Measurements from ENCODE around the gene COL20A1.
"Not testable (repeated sequence)": the region's sequence is repeated elsewhere in the genome, so short reads cannot be mapped to it uniquely, and the experiment has no call there.

COL20A1 gene

DNA sequence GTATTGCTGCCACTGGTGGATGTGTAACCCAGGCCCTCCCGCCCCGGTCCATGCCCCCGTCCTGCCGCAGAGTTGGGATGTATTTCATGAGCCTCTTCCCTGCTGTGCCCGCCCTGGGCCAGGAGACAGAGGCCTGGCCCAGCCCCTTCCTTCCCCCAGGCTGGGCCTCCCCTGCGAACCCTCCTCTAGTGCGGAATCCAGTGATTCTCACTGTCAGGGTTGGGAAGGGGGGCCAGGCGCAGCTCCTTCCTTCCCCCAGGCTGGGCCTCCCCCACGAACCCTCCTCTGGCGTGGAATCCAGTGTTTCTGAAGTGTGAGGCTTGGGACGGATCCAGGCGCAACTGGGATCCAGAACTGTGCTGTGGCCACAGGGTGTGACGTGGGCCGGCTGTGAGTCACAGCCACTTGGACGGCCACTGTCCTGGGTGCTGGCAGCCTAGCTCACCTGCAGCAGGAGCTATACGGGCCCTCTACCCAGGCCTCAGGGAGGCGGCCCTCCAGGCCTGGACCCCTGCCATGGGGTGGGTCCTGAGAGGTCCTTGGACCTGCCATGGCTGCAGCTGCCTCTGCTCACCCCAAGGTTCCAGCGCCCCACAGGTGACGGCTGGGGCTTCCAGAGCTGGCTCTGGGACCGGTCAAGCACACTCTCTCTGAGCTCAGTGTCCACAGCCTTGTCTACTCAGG is 28.3 kb downstream of the COL20A1 start:
- no peak for DNase-seq

DNA sequence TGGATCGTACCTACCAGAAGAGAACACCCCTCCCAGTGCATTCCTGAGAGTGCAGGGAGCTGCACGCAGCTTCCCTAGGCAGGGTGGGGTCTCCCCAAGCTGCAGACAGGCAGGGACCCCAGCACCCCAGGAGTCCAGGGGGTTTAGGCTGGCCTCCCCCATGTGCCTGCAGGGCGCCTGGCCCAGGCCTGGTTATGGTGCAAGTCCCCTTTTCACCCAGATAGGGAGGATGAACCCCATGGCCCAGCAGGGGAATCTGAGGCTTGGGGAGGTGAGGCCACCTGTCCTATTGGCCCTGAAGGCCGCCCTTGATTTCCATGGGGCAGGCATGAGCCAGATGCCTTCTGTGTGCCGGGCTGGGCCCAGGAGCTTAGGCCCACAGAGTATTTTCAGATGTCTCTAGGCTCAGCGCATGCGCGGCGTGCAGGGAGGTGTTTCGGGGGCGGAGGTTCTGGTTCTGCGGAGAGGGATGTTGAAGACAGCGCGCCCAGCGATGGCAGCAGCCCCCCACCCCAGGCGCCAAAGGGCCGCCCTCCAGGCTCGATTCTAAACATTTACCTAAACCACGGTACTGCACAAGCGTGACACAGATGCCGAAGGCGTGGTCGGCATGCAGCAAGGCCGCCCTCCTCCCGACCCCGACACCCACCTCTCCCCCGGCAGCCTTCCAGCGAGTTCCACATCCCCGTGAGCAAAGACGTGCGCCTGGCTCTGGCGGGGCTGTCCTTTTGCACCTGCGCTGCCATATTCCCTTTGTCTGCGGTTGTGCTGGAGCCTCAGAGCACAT is 29.4 kb downstream of the COL20A1 start:
- DNase-seq = no peak

DNA sequence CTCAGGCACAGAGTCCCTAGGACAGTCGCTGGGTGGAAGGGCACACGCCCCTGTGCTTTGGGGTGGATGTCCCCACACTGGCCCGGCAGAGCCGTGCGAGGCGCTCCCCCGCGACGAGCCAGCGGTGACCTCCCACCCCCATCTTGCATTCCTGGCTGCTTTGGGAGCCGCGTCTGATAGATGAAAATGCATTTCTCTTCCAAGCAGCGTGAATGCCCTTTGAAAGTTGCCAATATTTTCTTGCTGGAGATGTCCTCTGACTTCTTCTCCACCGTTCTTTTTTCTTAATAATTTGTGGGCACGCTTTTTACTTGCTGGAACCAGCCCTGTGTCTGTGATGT is 29.9 kb downstream of the COL20A1 start:
- no peak for DNase-seq

DNA sequence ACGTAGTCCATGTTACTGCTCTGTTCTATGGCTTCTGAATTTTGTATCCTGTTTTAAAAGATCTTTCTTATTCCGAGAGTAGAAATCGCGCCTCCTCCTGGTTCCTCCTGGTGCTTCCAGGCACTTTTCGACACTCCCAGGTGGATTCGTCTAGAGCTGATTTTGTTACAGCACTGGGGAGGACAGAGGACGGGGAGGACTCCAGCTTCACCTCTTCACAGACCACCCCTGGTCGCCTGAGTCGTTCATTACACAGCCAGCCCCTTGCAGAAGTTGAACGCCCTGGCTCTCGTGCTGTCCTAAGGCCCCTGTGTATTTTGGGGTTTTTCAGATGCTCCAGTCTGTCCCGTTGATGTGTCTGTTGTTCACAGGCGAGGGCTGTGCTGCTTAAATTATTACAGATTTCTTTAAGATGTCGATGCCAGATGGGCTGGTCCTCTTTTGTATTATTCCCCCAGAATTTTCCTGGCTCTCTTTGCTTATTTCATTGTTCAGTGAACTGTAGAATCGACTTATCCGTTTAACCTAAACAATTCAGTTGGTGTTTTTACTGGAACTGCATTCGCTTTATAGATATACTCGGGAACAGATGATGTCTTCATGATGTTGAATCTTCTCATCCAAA is 30.5 kb downstream of the COL20A1 start:
- no peak for DNase-seq

DNA sequence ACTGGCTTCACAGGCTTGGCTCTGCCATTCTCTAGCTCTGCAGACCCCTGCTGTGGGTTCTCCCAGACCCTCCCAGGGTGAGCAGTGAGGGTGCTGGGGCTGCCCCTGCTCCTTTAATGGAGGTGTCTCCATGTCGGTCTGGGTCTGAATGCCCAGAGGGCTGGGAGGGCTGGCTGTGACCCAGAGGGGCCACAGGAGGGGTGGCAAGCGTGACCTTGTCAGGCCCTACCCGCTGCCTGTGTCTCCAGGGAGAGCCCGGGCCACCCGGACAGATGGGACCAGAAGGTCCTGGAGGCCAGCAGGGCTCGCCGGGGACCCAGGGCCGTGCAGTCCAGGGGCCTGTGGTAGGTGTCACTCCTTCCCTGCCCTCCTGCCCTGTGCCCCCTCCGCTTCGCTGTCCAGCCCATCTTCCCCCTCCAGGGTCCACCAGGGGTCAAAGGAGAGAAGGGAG is 32.1 kb downstream of the COL20A1 start:
- DNase-seq = no peak

DNA sequence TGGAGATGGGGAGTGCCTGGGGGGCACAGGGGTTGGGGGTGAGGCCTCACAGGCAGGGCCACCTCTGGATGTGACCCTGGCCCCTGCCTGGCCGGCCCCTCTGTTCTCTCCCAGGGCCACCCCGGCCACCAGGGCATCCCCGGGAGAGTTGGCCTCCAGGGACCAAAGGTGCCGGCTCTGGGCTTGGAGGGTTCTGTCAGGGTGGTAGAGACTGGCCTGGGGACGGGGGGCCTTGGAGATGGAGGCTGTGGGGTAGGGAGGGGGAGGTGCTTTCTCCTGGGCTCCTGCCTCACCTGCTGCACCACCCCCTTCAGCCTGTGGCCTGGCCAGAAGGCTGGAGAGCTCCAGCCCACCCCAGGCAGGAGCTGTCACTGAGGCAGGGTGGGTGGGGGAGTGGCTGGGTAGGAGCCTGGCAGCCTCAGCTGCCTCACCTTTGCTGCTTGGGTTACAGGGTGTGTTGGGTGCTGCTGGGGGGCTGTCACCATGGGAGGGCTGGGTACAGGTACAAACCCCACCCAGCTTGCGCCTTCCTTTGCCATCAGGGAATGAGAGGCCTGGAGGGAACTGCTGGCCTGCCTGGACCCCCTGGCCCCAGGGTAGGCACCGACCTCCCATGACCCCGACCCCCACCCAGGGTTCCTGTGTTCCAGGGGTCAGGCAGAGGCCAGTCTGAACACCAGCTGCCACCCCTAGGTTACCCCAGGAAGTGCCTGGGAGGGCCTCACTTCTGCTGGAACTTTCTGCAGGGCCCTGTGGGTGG is 32.7 kb downstream of the COL20A1 start:
- no peak for DNase-seq

DNA sequence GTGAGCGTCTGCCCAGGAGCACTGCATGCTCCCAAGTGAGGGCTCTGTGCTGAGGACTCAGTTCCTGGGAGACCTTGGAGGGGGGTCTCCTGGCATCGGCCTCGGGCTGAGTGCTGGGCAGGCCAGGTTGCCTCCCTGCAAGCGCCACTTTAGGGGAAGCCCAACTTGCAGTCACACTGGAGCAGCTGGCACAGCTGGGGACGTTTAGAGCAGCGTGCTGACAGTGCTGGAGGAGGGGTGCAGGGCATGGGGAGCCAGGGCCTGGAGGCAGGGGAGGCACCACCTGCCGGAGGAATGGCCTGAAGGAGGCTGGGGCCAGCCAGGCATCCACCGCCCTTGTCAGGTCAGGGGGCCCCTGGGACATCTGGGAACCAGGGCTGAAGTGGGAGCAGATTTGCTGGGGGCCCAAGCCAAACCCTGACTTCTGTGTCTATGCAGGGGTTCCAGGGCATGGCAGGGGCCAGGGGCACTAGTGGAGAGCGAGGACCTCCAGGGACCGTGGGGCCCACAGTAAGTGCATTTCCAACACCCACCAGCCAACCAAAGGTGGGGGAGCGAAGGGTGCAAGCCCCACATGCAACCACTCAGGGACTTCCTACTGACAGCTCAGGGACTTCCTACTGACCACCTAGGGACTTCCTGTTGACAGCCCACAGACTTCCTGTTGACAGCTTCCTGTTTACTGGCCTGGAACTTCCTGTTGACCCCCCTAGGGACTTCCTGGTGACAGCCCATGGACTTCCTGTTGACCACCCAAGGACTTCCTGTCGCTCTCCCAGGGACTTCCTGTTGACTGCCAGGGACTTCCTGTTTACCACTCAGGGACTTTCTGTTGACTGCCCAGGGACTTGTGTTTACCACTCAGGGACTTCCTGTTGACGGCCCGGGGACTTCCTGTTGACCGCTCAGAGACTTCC is 33.6 kb downstream of the COL20A1 start:
- DNase-seq = peak in 1 of 2 donors; percentile 20

DNA sequence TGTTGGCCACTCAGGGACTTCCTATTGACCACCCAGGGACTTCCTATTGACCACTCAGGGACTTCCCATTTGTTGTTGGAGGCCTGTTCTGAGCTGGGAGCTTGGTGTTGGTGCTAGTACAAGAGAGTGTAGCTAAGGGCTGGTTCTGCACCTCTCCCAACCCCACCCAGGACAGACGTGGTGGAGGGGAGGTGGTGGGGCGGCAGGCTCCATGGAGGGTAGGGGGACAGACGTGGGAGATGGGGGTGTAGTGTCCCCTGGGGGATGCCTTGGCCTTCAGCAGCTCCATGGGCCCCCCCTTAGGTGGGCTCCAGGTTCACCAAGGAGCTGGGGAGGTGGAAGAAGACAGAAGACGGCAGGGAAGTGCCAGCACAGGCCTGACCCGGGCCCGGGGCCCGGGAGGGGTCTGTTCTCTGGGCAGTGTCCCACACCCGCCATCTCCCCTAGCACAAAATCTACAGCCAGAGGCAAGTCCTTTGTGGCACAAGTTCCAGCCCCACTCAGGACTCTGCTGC is 34.3 kb downstream of the COL20A1 start:
- no peak for DNase-seq

DNA sequence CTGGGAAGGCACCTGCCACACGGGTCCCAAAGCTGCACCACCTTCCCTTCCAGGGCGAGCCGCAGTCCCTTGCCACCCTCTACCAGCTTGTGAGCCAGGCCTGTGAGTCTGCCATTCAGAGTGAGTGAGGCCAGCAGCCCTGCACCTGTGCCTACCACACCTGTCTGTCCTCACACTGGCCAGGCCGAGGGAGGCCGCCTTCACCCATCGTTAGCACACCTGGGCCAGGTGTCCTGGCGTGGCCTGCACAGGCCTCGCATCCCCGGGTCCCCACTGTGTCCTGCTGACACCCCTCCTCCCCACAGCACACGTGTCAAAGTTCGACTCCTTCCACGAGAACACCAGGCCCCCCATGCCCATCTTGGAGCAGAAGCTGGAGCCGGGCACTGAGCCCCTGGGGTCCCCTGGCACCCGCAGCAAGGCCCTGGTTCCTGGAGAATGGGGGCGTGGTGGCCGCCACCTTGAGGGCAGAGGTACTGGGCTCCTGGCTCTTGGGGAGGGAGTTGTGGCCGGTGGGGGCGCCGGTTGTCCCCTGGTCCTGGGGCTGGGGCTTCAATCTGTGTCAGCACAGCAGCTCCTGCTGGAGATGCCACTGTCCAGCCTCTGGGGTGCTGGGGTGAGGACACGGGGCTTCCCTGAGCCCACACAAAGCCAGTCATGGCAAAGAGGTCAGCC is 35.2 kb downstream of the COL20A1 start:
- DNase-seq = no peak

DNA sequence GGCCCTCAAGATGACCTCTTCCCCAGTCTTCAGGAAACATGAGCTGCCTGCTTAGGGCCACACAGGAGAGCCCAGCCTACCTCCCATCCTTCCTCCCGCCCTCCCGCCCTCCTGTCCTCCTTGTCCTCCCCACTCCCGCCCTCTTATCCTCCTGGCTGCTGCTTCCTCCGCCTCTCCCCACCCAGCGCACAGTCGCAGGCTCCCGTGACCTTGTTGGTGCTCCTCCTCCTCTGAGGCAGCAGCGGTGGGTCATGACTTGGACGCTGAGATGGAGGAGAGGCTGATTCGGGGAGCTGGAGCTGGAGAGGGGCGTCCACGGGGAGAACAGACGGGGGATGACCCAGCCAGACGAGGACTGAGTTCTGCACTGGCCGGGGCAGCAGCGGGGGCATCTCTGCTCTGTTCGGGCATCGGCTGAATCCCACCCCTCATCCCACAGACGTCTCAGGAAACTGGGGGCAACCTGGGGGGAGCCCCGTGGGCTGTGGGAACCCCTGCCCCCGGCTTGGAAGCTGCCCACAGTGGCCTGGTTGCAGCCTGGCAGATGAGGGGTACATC is 35.8 kb downstream of the COL20A1 start:
- DNase-seq = no peak

DNA sequence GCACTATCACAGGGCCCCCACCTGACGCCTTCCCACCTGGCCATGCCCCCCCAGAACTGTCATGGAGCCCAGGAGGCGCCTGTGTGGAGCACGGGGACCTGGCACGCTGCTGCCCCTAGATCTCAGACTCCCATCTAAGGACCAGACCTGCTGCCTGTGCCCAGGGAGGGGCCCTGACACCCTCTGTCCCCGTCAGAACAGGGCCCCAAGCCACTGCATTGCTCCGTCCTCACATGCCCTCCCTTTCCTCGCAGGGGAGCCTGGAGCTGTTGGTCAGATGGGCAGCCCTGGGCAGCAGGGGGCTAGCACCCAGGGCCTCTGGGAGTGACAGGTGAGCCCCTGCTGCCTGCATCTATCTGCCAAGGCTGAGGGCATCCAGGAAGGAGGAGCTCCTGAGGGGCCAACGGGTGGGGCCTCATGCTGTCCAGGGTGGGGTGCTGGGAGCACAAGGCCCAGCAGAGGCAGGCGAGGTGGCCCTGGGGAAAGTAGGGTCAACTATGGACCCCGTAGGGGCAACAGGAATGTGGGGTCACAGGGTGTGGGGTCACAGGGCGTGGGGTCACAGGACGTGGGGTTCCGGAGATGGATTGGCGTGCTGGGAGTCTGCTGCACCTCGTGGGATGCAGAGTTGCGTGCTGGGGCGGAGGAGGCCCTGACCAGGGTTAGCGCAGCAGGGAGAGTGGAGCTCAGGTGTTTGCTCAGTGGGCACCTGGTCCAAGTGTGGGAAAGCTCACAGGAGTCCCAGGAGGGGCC is 36.5 kb downstream of the COL20A1 start:
- DNase-seq = no peak

DNA sequence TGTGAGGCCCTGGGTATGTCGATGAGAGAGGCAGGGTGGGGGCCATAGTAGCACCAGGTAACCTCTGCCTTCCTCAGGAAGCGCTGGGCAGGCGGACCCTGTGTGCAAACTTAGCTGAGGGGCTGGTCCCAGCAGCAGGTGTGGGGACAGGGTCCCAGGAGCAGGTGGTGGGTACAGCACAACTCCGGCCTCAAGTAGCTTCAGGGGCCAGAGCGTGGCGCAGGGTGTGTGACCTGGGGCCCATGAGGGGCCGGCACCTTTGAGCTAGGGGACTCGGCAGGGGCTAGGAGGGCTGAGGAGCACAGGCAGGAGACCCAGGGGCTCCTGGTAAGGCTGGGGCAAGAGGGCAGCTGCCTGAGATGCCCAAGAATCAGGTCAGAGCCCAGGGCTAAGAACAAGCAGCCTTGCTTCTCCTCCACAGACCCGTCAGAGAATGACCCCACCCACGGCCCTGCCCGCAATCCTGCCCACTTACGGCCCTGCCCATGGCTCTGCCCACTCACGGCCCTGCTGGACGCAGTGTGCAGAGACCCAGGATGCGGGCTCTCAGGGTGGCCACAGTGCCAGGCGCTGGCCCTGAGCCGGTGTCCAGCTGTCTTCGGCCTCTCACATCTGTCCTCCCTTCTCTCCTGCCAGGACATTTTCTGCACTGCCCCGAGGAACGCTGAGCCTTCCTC is 37.2 kb downstream of the COL20A1 start:
- DNase-seq = no peak

DNA sequence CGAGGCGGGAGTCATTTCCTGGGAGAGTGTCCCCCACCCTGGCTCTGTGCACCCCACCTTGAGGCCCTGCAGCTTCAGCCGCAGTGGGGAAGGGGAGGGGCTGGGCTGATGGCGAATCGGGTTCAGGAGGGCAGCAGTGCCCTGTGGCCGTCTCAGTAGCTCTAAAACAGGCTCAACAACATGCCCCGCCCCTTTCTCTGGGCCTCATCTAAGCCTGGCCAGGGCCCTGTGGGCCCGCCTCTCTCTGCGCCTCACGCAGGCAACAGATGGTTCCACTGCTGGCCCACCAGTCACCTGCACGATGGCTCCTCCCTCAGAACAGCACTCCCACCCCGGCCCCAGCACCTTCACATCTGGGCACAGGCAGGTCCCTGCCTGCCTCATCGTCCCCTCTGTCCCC is 38.0 kb downstream of the COL20A1 start:
- no peak for DNase-seq

DNA sequence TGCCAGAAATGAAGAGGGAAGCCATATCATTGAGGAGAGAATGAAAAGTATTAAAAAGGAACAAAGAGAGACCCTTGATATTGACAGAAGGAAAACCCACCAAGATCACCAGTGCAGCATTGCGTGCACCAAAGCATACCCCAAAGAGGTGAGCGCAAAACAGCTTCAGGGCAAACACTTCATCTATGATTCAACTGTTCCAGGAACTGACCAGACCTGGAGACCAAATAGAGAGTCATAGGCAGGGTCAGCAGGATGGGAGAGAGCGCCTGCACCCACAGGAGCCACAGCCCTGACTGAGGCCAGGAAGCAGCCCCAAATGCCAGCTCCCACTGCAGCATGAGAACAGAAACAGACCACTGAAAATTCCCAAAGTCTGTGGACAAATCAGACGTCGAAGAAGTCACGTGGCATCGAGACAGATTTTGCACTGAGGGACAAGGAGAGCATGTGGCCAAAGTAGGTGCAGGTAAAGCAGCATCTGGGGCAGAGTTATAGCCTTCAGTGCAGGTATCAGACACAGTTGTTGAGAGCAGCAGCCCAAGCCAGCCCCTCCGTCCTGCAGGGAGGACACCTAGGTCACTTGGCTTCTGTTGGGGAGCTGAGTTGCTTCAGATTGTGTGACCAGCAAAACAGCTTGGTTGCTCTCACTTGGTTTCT is 38.9 kb downstream of the COL20A1 start:
- DNase-seq = no peak

DNA sequence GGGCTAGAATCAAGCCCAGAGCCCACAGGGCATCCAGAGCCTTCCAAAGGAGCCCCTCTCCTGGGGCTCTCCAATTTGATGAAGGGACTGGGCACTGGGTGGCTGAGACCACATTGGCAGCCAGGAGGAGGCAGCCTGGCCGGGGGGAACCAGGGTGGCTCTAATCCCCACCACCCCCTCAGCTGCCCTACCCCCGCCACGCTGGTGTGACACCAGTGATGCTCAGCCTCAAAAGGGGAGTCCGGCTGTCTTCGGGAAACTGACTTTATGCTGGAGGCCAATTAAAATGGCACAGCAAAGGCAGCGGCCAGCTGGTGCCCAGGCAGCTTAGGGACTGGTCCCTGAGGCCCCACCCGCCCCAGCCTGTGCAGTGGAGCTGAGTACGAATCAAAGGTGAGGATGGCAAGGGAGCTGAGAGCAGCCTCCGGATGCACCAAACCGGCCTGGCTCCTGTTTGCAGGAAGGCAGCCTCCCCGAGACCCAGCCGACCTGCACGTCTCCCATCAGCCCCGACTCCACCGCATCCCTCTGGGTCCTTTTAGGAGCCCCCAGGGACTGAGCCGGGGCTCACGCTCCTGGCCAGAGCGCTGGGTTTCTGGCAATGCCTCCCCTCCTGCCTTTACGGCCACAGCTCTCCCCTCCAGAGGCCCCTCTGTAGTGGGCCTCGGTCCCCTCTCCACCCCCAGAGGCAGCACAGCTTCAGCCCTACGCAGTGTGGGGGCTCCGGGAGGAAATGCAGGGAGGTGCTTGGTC is 39.7 kb downstream of the COL20A1 start:
- DNase-seq = no peak

DNA sequence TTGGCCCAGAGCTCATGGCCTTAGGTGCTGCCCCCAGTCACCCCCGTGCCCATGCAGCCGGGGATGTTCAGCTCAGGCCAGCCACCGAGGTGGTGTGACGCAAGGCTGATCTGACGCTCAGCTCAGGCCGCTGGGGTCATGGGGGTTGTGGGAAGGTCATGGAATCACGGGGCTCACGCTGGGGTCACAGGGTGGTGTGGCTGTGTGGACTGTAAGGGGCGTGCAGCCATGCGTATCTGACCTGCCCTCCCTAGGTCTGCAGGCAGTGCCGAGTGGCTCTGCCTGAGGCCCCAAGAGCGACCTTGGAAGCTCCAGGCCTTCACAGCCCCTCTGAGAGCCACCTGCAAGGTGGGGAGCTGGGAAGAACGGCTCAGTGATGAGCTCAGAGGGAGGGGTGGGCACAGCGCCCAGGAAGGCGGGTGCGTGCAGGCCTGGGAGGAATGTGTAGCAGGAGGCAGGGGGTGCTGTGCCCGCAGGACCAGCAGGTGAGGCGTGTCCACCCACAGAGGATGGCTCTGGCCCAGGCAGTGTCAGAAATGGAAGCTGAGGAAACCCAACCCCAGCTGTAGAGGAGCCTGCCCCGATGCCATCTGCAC is 40.4 kb downstream of the COL20A1 start:
- DNase-seq = no peak

DNA sequence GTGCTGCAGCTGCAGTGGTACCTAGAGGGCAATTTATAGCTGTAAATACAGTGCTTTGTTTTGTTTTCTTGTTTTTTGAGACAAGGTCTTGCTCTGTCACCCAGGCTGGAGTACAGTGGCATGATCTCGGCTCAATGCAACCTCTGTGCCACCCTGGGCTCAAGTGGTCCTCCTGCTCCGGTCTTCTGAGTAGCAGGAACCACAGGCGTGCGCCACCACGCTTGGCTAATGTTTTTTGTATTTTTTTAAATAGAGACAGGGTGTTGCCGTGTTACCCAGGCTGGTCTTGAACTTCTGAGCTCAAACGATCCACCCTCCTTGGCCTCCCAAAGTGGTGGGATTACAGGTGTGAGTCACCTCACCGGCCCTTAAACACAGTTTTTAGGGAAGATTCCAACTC is 41.4 kb downstream of the COL20A1 start:
- no peak for DNase-seq

DNA sequence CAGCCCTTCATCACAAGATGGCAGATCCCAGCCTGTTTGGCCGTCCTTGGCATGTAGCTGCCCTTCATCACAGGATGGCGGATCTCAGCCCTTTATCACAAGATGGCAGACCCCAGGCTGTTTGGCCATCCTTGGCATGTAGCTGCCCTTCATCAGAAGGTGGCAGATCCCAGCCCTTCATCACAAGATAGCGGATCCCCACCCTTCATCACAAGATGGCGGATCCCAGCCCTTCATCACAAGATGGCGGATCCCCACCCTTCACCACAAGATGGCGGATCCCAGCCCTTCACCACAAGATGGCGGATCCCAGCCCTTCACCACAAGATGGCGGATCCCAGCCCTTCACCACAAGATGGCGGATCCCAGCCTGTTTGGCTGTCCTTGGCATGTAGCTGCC is 42.1 kb downstream of the COL20A1 start:
- DNase-seq = not testable (repeated sequence)
